ENCODE results near the gene PPP5C. TPM values are rescaled to one million over a fixed set of nuclear protein-coding genes. Genes with fewer than 3 reads are reported as not detected.

Gene PPP5C
- total and polyA plus RNA-seq, 2 experiments from 2014 or later = 120 to 130 TPM

GRCh38 chr19:46410205-46411087 lies 63.6 kb downstream of the PPP5C start:
- DNase-seq (ENCODE audit: low read depth in 1 of 2, low spot score in 1 of 2) = no peak
- no peaks in the 10 kb centered on the region for H3K9me3 ChIP-seq (ENCODE audit: low read depth)
- H3K27ac ChIP-seq = no peak overlapping the region
- peaks cover 27% of the 10 kb centered on the region for H3K4me1 ChIP-seq (ENCODE audit: low read depth)
- H3K4me3 ChIP-seq = peak overlapping the region; percentile 76
- no peaks in the 10 kb centered on the region for H3K27me3 ChIP-seq
- no peak for TF ChIP-seq CTCF (IDR thresholded peaks at IDR 0.05; ENCODE audit: low read depth, low read length)
- no peaks in the 10 kb centered on the region for H3K36me3 ChIP-seq

GRCh38 chr19:46411088-46411924 lies 64.4 kb downstream of the PPP5C start:
- Histone ChIP-seq H3K9me3 (ENCODE audit: low read depth) (no peaks in the 10 kb centered on the region), H3K36me3 (no peaks in the 10 kb centered on the region), H3K4me3 (peak overlapping the region; percentile 76), H3K27ac (no peak overlapping the region), H3K27me3 (no peaks in the 10 kb centered on the region), H3K4me1 (ENCODE audit: low read depth) (peaks cover 30% of the 10 kb centered on the region)
- DNase-seq (ENCODE audit: low read depth in 1 of 2, low spot score in 1 of 2) = no peak
- TF ChIP-seq CTCF (IDR thresholded peaks at IDR 0.05; ENCODE audit: low read depth, low read length) = no peak

- peak in 1 of 2 donors; percentile 54 for DNase-seq (ENCODE audit: low read depth in 1 of 2, low spot score in 1 of 2)
- H3K4me1 ChIP-seq (ENCODE audit: low read depth) = peaks cover 30% of the 10 kb centered on the region
- H3K27ac ChIP-seq = peak overlapping the region; percentile 96
Observed at GRCh38 chr19:46411925-46412649, 65.2 kb downstream of the PPP5C start.

GRCh38 chr19:46412650-46413261 lies 65.9 kb downstream of the PPP5C start:
- Histone ChIP-seq H3K4me3 (peak overlapping the region; percentile 76), H3K27ac (peak overlapping the region; percentile 96), H3K4me1 (ENCODE audit: low read depth) (peaks cover 30% of the 10 kb centered on the region), H3K27me3 (no peaks in the 10 kb centered on the region), H3K36me3 (no peaks in the 10 kb centered on the region), H3K9me3 (ENCODE audit: low read depth) (no peaks in the 10 kb centered on the region)
- TF ChIP-seq CTCF (IDR thresholded peaks at IDR 0.05; ENCODE audit: low read depth, low read length) = no peak
- DNase-seq (ENCODE audit: low read depth in 1 of 2, low spot score in 1 of 2) = no peak

More at GRCh38 chr19:46411925-46412649, 65.2 kb downstream of the PPP5C start:
- H3K27me3 ChIP-seq = no peaks in the 10 kb centered on the region
- no peaks in the 10 kb centered on the region for H3K9me3 ChIP-seq (ENCODE audit: low read depth)
- H3K36me3 ChIP-seq = no peaks in the 10 kb centered on the region
- TF ChIP-seq CTCF (IDR thresholded peaks at IDR 0.05; ENCODE audit: low read depth, low read length) = peak; percentile 17
- peak overlapping the region; percentile 76 for H3K4me3 ChIP-seq
